Neural progenitor cell (in vitro differentiated cells): ENCODE measurements around the gene CAMKMT.

Experiments
- EZH2 ChIP-seq: fragments of 200-600 bp; sonication (generic); IDR thresholded peaks from 2 replicates; pipeline ENCODE4 v1.6.1; 2017; ENCODE audit warnings: antibody characterized with exemption, mild to moderate bottlenecking, moderate library complexity
- EZH2phosphoT487 ChIP-seq: fragments of 200-600 bp; sonication (generic); IDR thresholded peaks from 2 replicates; pipeline ENCODE4 v1.6.1; 2017; ENCODE audit warnings: antibody characterized with exemption
- TF ChIP-seq, protein P1 (sequence below): fragments of 200-600 bp; sonication (generic); IDR thresholded peaks from 2 replicates; pipeline ENCODE4 v1.5.1; 2017; ENCODE audit warnings: antibody characterized with exemption, mild to moderate bottlenecking

DNA sequence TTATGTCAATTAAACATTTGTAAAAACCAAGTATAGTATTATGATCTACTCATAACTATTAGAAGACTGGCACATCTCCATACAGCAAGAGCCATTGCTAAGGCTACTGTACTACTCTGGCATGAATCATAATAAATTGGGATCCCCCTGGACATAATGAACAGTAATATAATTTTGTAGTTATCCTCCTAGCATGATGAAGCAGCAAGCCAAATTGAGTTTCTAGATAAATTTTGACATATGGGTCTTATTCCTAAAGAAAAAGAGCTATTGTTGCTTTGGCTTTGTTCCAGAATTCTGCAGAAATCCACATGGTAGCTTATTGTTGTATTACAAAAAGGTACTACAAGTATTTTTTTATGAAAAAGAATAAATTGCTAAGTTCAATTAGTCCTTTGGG is 204.3 kb downstream of the CAMKMT start:
- TF ChIP-seq, protein P1, sequence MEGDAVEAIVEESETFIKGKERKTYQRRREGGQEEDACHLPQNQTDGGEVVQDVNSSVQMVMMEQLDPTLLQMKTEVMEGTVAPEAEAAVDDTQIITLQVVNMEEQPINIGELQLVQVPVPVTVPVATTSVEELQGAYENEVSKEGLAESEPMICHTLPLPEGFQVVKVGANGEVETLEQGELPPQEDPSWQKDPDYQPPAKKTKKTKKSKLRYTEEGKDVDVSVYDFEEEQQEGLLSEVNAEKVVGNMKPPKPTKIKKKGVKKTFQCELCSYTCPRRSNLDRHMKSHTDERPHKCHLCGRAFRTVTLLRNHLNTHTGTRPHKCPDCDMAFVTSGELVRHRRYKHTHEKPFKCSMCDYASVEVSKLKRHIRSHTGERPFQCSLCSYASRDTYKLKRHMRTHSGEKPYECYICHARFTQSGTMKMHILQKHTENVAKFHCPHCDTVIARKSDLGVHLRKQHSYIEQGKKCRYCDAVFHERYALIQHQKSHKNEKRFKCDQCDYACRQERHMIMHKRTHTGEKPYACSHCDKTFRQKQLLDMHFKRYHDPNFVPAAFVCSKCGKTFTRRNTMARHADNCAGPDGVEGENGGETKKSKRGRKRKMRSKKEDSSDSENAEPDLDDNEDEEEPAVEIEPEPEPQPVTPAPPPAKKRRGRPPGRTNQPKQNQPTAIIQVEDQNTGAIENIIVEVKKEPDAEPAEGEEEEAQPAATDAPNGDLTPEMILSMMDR, result no peak
- TF ChIP-seq EZH2, result no peak
- no peak for TF ChIP-seq EZH2phosphoT487
